NCI-H510A (cell line): Measurements from ENCODE around the gene KCNT1.
"Not testable (repeated sequence)": the region's sequence is repeated elsewhere in the genome, so short reads cannot be mapped to it uniquely, and the experiment has no call there.

Source experiments
- DNase-seq: peaks from one replicate; lab custom pipeline; 2025; lab: John Stamatoyannopoulos, UW

Gene KCNT1

GRCh38 chr9:135701959-135702721, at the start of gene KCNT1:
KCNT1 (plus strand) TSS chr9:135702185; CDS start chr9:135702259, 74 bp downstream.
- no peak for DNase-seq

- DNase-seq, result no peak
Measured at GRCh38 chr9:135655317-135655716, 46.7 kb upstream of the KCNT1 start.

- no peak for DNase-seq
Measured at GRCh38 chr9:135657416-135657815, 44.6 kb upstream of the KCNT1 start.

GRCh38 chr9:135659252-135659651, 42.7 kb upstream of the KCNT1 start:
- DNase-seq, result no peak

GRCh38 chr9:135660407-135660806, 41.6 kb upstream of the KCNT1 start:
- DNase-seq, result no peak

GRCh38 chr9:135661816-135662560, 40.0 kb upstream of the KCNT1 start:
- no peak for DNase-seq

- no peak for DNase-seq
Measured at GRCh38 chr9:135662758-135663450, 39.1 kb upstream of the KCNT1 start, which contains the start of gene LCN9. LCN9 (plus strand) TSS chr9:135663309; CDS start chr9:135663322, 13 bp downstream.

GRCh38 chr9:135663451-135663770, 38.6 kb upstream of the KCNT1 start:
- DNase-seq, result no peak

GRCh38 chr9:135663857-135664256, 38.1 kb upstream of the KCNT1 start:
- no peak for DNase-seq

- no peak for DNase-seq
Measured at GRCh38 chr9:135664266-135664665, 37.7 kb upstream of the KCNT1 start.

GRCh38 chr9:135664801-135665794, 36.9 kb upstream of the KCNT1 start:
- DNase-seq, result no peak

GRCh38 chr9:135665795-135666189, 36.2 kb upstream of the KCNT1 start:
- DNase-seq, result no peak

- DNase-seq, result no peak
Measured at GRCh38 chr9:135666534-135667462, 35.2 kb upstream of the KCNT1 start.

GRCh38 chr9:135667463-135668001, 34.5 kb upstream of the KCNT1 start:
- no peak for DNase-seq

- DNase-seq, result not testable (repeated sequence)
Measured at GRCh38 chr9:135669018-135669417, 33.0 kb upstream of the KCNT1 start.

GRCh38 chr9:135669616-135670285, 32.2 kb upstream of the KCNT1 start:
- DNase-seq, result no peak

GRCh38 chr9:135670721-135671590, 31.0 kb upstream of the KCNT1 start:
- no peak for DNase-seq

- DNase-seq, result no peak
Measured at GRCh38 chr9:135671591-135672041, 30.4 kb upstream of the KCNT1 start.
